Measurements from ENCODE around the gene ZNF385B.
"Not testable (repeated sequence)": the region's sequence is repeated elsewhere in the genome, so short reads cannot be mapped to it uniquely, and the experiment has no call there.

The ZNF385B gene

DNA sequence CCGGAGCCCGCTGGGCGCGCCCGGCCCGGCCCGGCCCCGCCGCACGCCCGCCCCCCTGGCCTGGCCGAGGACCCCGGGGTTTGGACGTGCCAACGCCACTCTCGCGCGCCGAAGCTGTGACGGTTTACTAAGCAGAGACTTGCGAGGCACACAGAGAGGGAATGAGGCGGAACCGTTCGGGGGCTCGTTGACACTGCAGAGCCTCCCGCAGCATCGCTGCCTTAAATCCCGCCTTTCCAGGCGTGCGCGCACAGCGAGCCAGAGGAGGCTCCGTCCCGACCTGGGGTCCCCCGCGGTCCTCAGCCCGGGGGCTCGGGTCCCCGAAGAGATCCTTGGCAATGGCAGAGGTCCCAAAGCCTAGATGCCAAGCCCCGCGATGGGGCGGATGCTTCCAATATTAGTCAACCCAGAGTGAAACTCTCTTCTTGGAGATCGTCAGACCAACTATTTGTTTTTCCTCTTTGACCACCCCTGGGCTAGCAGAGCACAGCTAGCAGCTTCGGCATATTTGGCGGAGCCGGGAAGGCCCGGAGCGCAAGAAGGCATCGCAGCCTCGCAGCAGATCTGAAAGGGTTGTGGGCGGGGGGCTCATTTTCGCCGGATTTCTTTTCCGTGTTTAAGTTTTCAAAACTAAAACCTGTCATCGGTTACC lies at the start of gene ZNF385B:
Gene ZNF385B, minus strand, starts transcription at position 197 of the 652 bp plus-strand sequence.
- peak; percentile 46 for DNase-seq (ENCODE audit: low read depth, low spot score)

DNA sequence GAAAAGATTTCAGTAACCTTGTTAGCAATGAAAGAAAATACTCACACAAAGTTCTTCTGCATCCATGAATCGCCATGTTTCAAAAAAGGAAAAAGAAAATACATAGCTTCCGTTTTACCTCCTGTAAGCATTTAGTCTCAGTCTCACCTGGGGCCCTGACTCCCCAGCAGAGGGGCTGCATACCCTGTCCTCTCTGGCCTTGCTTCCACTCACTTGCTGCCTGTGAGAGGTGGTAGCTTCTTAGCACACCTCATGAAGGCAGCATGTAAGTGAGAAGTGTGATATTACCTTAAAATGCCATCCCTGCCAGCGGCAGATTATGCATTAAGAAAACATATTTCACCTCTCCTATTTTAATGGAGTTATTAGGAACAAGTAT lies 49.3 kb upstream of the ZNF385B start:
- DNase-seq (ENCODE audit: low read depth, low spot score), result no peak

DNA sequence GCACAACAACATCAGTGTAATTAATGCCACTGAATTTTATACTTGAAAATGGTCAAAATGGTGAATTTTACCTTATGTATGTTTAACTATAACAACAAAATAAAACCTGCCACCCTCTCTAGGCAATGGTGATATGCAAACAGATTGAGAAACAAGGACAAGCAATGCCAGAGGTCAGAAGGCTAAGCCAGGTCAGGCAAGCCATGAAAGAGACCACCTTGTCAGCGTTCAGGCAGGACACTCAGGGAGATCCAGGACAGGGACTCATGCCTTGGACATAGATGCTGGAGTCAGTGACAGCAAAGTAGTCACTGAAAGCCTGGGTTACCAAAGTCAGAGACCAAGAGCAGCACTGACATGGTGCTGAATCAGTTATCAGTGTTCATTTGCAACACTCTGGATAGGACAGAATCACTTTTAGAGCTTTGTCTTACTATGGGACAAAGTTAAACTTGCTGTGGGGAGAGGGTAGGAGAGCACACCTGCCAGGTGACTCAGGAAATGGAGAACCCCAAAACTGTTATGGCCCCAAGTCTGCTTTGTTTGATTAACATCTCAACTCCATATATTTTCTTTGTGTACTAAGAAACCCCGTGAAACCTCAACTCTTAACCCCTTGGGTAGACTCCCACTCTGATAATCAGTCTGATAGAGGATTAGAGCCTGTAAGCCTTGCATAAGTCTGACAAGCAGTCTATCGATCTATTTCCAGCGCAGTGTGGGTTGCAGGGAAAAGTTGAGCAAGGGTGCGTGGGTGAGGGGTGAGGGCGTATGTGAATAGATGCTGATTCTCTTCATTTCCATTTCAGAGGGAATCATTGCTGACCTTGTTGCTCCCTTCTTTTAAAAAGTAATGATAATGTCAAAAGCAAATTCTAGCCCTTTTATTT lies 48.7 kb upstream of the ZNF385B start:
- no peak for DNase-seq (ENCODE audit: low read depth, low spot score)

DNA sequence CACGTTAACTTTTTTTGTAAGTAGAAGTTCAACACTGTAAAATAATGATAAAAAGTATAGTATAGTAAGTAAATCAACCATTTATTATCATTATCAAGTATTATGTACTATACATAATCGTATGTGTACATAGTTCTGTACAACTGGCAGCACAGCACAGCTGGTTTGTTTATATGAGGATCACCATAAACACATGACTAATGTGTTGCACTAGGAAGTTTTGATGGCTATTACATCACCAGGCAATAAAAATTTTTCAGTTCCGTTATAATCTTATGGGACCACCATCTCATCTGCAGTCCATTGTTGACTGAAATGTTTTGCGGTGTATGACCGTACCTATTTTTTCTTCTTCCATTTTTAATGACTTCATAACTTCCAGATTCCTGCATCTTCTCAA lies 39.2 kb upstream of the ZNF385B start:
- DNase-seq (ENCODE audit: low read depth, low spot score), result no peak

DNA sequence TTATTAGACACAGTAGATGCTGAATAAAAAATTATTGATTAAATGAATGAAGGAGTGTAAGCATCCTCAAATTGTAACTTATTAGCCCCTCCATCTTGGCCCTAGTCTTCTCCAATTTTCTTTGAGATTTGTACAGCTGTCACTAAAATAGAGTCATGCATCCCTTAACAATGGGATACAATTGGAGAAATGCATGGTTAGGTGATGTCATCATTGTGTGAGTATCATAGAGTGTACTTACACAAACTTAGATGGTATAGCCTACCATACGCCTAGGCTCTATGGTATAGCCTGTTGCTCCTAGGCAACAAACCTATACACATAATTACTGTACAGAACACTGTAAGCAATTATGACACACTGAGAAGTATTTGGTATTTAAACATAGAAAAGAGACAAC lies 38.3 kb upstream of the ZNF385B start:
- DNase-seq (ENCODE audit: low read depth, low spot score), result no peak

DNA sequence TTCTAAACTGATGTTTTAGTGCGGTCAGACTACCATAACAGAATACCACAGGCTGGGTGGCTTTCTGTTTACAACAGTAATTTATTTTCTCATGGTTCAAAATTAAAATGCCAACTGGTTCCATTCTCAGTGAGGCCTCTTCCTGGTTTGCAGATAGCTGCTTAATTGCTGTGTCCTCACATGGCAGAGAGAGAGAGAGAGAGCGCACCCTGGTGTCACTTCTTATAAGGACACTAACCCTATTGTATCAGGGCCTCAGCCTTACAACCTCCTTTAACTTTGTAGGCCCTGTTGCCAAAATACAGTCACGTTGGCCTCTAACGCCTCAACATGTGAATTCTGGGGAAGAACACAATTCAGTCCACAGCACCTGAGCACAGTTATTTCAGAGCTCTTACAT lies 37.5 kb upstream of the ZNF385B start:
- peak; percentile 78 for DNase-seq (ENCODE audit: low read depth, low spot score)

DNA sequence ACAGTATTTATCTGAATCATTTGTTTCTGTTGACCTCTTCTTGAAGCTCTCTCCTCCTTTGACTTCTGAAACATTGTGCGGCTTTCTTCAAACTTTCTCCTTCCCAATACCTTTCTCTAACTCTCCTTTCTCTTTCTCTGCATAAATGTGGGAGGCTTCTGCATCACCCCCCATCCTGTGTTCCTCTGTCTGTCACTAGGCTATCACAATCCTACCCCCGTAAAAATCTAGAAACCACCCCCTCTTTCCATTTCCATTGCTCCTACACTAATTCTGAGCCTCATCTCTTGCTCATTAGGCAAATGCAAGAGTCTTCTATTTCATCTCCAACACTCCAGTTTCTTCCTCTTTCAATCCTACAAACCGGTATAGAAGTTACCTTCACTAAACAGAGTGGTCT lies 32.2 kb upstream of the ZNF385B start:
- no peak for DNase-seq (ENCODE audit: low read depth, low spot score)

DNA sequence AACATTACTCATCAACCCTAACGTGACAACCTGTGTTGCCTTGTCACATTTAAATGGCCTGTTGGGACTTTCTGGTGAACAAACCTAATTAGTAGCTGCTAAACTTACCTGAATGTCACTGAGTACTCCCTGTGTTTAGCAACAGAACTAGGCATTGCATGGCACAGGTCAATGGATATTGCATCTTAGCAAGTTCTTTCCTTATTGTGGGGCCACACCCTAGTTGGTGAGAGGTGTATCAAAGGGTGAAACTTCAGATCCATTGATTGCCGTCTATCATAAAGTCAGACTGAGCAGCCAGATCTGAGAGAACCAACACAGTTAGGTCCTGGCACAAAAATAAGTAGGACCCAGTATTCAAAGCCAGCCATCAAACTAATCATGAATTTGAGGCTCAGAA lies 29.8 kb upstream of the ZNF385B start:
- no peak for DNase-seq (ENCODE audit: low read depth, low spot score)

DNA sequence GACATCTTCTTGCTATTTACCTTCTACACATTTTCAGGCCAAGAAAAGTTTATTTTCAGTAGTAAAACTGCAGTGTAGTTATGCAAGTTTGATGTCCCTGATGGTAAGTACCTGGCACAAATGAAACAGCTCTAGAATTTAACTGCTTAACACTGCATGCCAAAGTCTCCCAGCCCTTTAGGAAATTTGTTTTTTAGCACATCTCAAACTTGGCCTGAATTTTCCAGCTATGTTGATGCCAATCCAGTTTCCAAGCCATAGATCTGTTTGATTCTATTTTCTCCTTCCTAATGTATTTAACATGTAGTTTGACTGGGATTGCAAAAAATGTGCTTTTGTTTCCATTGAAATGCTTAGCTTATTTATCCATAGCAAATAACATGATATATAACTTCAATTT lies 29.3 kb upstream of the ZNF385B start:
- DNase-seq (ENCODE audit: low read depth, low spot score), result no peak

DNA sequence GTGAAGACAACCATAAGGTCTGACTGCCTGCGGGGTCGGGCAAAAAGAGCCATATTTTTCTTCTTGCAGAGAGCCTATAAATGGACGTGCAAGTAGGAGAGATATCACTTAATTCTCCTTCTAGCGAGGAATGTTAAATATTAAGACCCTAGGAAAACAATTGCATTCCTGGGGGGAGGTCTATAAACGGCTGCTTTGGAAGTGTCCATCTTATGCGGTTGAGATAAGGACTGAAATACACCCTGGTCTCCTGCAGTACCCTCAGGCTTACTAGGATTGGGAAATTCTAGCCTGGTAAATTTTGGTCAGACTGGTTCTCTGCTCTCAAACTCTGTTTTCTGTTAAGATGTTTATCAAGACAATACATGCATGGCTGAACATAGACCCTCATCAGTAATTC lies 27.2 kb upstream of the ZNF385B start:
- not testable (repeated sequence) for DNase-seq (ENCODE audit: low read depth, low spot score)

DNA sequence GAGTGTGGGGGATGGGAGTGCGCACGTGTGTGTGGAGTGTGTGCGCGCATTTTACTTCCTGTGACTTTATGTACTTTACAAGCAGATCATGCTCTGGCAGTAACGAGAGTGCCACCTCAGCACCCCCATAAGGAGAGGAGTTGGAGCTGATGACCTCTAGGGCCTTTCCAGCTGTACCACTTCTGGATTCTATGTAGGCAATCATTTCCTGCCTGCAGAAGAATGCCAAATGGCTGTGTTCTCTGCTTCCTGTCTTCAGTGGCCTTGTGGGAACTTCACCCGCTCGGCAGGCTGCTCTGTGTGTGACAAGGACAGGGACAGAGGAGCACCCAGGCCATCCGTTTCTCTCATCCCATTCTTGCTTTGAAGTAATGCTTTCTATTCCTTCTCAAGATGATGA lies 22.8 kb upstream of the ZNF385B start:
- DNase-seq (ENCODE audit: low read depth, low spot score), result no peak

DNA sequence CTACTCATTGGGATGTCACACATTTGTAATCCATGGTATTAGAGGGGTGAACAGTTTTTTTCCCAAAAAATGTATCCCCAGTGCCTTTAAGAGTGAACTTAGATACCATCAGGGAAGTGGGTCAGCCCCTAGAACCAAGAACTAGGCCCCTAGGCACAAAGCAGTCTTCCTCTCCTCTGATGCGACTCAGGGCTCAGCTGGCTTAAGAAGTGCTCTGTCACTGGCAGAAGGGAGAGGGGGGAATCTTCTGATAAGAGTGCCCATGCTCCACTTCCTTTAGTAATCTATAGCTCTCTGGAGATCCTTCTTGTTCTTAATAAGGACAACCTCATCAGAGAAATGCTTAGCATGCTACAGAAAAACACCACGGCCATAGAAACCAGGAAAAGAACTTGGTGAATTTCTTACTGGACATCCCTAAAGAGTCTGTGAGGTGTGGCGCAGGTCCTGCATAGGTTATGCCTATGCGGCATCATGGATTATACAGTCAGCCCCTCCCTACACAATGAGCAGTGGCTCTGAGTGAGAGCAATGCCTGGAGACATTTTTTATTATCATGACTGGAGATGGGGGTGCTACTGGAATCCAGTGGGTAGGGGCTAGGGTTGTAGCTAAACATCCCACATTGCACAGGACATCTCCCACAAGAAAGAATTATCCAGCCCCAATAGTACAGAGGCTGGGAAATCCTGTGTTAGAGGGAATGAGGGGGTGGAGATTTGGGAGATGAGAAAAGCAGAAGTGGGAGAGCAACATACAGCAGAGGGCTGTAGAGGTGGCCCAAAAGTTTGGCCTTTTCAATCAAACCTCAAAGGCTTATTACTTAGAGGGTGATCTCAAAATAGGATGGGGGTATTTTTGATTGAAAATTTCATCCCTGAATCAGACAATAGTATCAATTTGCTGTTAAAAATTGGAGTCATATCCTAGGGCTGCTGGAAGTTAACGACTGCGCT lies 21.7 kb upstream of the ZNF385B start:
- DNase-seq (ENCODE audit: low read depth, low spot score), result no peak

DNA sequence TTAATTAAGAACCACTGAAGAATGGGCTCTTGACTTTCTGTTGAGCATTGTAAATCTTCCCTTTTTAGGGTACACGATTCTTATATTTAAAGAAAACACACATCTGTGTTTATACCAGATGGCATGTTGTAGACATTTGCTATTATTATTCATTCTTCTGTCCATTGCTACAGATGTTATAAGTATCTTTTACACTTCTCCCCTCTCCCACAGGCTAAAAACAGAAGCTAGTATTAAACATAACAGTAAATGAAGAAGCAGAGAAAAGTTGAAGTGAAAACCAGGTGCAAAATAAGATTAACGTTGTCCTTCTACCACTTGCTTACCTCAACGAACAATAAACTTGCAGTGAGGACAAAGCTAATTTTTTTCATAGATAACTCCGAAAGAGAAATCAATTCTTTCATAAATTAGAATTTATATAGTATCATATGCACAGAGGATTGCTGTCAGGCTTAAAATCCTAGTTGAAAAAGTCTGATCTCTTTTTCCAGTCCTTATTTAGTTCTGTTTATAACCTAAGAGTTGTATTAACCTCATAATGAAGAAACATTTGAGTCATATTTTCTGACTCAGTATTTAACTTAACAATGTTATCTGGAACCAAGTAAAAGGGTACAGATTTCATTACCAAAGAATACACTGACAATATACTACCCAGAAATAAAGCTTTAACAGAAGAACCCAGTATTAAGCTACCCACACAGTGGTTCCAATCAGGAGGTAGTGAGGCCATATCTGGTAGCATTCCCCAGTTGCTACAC lies 16.4 kb upstream of the ZNF385B start:
- no peak for DNase-seq (ENCODE audit: low read depth, low spot score)

DNA sequence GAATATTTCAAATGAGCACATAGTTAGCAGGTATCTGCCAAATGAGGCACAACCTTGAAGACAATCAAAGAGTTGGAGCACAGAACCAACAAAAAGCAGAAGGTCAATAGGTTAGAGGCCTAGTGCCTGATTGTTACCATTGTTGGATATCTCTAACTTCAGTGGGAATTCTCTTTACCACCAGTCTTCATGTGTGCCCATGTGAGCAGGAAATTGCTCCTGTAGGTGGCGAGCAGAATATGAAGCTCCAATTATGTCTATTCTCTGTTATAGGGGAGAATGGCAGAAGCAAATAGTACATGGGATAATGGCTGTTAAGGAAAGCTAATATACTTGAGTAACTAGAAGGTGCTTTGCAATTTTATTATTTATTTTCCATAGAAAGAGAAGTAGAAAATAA lies 14.9 kb upstream of the ZNF385B start:
- no peak for DNase-seq (ENCODE audit: low read depth, low spot score)

DNA sequence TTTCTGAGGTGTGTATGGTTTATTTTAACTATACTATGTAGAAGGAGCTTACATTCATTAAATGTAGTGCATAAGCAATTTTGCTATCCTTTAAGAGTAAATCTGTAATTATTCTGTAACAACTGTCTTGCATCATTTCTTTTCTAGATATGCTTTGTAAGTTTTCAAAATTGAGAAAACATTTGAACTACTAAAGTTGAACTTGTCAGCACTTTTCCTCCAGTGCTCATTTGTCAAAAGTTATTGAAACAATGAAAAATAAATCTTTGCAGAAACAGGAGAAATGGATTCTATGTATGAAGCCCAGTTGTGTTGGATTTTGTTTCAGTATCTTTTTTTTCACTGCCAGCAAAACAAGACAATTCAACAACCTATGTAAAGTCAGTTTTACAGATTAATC lies 14.5 kb upstream of the ZNF385B start:
- DNase-seq (ENCODE audit: low read depth, low spot score), result no peak

DNA sequence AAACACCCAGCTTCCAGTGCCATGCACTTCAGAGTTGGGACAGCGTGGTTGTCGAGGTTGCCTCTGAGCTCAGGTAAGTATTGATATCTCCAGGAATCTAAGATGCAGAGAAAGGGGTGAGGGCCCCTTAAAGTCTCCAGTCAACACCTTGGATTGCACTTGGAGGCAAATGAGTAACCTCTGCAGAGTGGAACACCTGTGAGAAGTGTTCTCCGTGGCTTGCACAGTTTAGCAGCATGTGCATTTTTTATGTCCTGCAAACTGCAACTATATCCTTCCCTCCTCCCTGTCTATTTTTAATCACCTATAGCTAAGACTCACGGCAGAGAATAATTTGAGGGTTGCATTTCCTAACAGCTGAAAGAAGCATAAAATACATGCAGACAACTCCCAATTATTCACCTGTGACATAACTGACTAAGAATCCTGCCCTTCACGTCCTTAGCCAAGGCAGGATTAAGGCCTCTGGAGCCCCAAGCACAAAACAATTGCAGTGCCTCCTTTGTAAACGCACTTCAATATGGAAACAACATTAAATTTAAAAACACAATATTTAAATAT lies 1.6 kb upstream of the ZNF385B start:
- DNase-seq (ENCODE audit: low read depth, low spot score), result no peak

DNA sequence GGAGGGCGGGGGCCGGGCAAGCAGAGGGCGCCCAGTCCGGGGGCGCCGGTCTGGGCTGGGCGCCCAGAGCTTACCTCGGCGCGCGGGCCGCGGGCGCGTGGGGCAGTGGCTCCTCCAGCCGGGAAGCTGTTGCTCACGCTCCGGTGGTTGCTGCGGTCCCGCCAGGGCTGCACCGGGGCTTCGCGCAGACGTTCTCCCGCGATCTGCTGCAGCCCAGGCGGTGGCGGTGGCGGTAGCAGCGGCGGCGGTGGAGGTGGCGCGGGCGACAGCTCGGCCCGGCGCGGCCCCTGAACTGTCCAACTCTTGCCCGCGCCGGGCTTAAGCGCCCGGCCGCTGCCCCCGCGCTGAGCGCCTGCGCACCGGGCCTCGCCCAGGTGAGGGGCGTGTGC lies 391 bp downstream of the ZNF385B start:
- peak; percentile 37 for DNase-seq (ENCODE audit: low read depth, low spot score)

DNA sequence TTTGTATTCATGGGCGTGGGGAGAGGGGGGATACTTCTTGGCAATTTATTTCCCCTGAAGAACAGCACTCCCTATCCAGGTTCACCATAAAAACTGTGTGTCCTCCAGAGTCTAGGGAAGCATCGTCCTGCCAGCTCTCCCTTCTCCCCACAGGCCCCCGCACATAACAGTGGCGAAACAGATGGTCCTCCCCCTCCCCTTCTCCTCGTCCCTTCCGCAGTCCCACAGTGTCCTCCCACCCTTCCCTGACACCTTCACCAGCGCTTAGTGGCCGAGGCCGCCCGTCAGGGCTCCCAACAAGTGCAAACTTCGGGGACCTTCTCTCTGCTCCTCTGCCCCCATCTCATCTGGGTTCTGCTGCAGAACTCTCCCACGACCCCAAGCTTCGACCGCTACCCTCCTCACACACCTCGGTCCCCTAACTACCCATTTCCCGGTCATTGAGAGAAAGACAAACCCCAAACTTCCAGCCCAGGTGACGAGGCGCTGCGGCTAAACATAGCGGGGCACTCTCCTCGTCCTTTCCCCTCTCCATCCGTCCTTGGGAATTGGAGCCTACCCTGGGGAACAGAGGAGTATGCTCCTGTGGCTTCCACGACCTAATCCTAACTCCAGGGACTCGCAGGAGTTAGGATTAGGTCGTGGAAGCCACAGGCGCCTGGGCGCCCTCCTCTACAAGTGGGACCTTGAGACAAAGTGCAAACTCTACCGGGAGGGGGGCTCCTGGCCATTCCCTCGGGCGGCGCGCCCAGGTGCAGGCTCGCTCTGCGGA lies 971 bp downstream of the ZNF385B start:
- no peak for DNase-seq (ENCODE audit: low read depth, low spot score)

DNA sequence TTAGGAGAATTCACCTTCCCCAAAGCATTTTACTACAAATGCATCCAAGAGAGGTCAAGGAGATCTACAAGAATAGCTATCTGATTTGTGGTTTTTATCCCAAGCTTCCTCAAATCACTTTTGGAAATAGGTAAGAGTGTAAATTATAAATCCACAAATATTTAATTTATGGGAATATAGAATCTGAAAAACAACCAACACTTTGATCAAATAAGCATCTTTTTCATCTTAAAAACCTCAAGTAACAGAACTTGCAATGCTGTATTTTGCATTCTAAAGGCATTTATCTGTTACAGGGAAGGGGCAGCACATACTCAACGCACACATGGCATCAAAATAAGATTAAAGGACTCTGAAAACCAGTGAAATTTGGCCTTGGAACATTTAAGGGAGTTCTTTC lies 1.9 kb downstream of the ZNF385B start:
- no peak for DNase-seq (ENCODE audit: low read depth, low spot score)

DNA sequence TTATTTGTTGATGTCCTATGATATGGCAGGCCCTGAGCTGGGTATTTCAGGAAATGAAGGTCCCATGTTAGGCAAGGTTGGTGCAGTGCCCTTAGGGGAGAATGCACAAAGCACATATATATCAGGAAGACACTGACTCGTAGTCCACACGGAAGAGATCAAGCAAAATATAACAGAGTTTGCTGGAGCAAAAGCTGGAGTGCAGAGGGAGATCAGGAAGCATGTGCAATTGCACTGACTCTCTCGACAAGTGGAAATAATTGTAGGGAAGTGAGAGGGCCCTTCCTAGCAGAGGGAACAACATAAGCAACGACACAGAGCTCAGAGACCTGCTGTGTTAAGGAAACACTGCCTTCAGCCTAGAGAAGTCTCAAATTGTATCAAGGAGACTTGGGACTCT lies 4.2 kb downstream of the ZNF385B start:
- no peak for DNase-seq (ENCODE audit: low read depth, low spot score)
